ENCODE measurements around the gene CFAP46. TPM values are rescaled to one million over a fixed set of nuclear protein-coding genes. Genes with fewer than 3 reads are reported as not detected.

Gene CFAP46
- total and polyA plus RNA-seq, 9 of the 15 experiments (the other 6 are each of a cell fraction or from before 2014, with no cell fraction given) = not detected

- Histone ChIP-seq H3K27ac (ENCODE audit: extremely low read depth, low read depth, low read length) (no peak overlapping the region), H3K4me1 (replicated peaks in 1 of 2; ENCODE audit: control insufficient read depth in 2 of 2, insufficient read depth in 2 of 2, low read length in 2 of 2) (no peaks in the 10 kb centered on the region; a peak in 1 of 5 replicates), H3K79me2 (ENCODE audit: control insufficient read depth, insufficient read depth, low read length) (no peaks in the 10 kb centered on the region), H3K9me3 (replicated peaks; ENCODE audit: control insufficient read depth, insufficient read depth, low read depth, low read length) (no peaks in the 10 kb centered on the region), H3K36me3 (ENCODE audit: control insufficient read depth, insufficient read depth, low read length) (no peaks in the 10 kb centered on the region), H4K20me1 (replicated peaks; ENCODE audit: control insufficient read depth, insufficient read depth, low read length) (no peaks in the 10 kb centered on the region), H3K9ac (ENCODE audit: insufficient read depth in 1 of 2, low read depth in 2 of 2, low read length in 2 of 2) (no peak overlapping the region), H3K4me2 (ENCODE audit: insufficient read depth, low read length) (no peak overlapping the region), H2AFZ (ENCODE audit: low read depth, low read length) (no peak overlapping the region), H3K27me3 (ENCODE audit: control insufficient read depth in 2 of 2, insufficient read depth in 2 of 2, low read length in 2 of 2) (no peaks in the 10 kb centered on the region), H3K9me1 (ENCODE audit: control insufficient read depth, insufficient read depth, low read length) (no peaks in the 10 kb centered on the region), H3K4me3 (no peak overlapping the region)
- no peak for TF ChIP-seq EGR1 (conservative IDR thresholded peaks at IDR 0.05)
- TF ChIP-seq, protein P1, sequence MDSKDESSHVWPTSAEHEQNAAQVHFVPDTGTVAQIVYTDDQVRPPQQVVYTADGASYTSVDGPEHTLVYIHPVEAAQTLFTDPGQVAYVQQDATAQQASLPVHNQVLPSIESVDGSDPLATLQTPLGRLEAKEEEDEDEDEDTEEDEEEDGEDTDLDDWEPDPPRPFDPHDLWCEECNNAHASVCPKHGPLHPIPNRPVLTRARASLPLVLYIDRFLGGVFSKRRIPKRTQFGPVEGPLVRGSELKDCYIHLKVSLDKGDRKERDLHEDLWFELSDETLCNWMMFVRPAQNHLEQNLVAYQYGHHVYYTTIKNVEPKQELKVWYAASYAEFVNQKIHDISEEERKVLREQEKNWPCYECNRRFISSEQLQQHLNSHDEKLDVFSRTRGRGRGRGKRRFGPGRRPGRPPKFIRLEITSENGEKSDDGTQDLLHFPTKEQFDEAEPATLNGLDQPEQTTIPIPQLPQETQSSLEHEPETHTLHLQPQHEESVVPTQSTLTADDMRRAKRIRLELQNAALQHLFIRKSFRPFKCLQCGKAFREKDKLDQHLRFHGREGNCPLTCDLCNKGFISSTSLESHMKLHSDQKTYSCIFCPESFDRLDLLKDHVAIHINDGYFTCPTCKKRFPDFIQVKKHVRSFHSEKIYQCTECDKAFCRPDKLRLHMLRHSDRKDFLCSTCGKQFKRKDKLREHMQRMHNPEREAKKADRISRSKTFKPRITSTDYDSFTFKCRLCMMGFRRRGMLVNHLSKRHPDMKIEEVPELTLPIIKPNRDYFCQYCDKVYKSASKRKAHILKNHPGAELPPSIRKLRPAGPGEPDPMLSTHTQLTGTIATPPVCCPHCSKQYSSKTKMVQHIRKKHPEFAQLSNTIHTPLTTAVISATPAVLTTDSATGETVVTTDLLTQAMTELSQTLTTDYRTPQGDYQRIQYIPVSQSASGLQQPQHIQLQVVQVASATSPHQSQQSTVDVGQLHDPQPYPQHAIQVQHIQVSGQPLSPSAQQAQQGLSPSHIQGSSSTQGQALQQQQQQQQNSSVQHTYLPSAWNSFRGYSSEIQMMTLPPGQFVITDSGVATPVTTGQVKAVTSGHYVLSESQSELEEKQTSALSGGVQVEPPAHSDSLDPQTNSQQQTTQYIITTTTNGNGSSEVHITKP (IDR thresholded peaks at IDR 0.05; ENCODE audit: partially characterized antibody) = no peak
- no peak for TF ChIP-seq MCM7 (IDR thresholded peaks at IDR 0.05)
- TF ChIP-seq CUX1 (CRISPR knock-in tag; IDR thresholded peaks at IDR 0.05) = no peak
- TF ChIP-seq, protein P2, sequence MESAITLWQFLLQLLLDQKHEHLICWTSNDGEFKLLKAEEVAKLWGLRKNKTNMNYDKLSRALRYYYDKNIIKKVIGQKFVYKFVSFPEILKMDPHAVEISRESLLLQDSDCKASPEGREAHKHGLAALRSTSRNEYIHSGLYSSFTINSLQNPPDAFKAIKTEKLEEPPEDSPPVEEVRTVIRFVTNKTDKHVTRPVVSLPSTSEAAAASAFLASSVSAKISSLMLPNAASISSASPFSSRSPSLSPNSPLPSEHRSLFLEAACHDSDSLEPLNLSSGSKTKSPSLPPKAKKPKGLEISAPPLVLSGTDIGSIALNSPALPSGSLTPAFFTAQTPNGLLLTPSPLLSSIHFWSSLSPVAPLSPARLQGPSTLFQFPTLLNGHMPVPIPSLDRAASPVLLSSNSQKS (CRISPR knock-in tag; IDR thresholded peaks at IDR 0.05) = no peak
- ChIA-PET CTCF (ENCODE audit: low intra/inter-chr PET ratio) (no interaction called here), POLR2A (no interaction called here)
- DNase-seq (ENCODE audit: extremely low read depth in 1 of 4, low spot score in 3 of 4) = no peak
- no TSS peak for BruUV-seq (replicated peaks)
- no peak for ATAC-seq
- in situ Hi-C loops (cut with MboI) = no loop called here
- no peak for FAIRE-seq
- WGBS (ENCODE audit: insufficient coverage, low coverage, missing lambda C conversion rate) = 82% methylated on average over 10 of the region's 80 CpGs
- intact Hi-C loops (cut with micrococcal nuclease) = no loop called here
Observed at GRCh38 chr10:132786884-132787494, 155.4 kb downstream of the CFAP46 start.
